WTC11 (cell line): ENCODE results near the gene SLC10A6. TPM values are rescaled to one million over a fixed set of nuclear protein-coding genes. Genes with fewer than 3 reads are reported as not detected.

Experiments used
- ATAC-seq: fragments of 200-7000 bp; cut with Tn5 transposase; 2 replicates; pipeline ENCODE4 v1.10.0; 2021; ENCODE audit warnings: mild to moderate bottlenecking, moderate library complexity
- CTCF ChIA-PET: fragments of 300-600 bp; sonication (Branson Sonifier 250); formaldehyde crosslinking; loops from one replicate; lab custom pipeline; 2021; ENCODE audit warnings: antibody characterized with exemption; lab: Charles Lee
- POLR2A ChIA-PET: fragments of 350-600 bp; sonication (Branson Sonifier 250); formaldehyde crosslinking; loops from one replicate; lab custom pipeline; 2021; ENCODE audit warnings: antibody characterized with exemption; lab: Charles Lee
- DNase-seq: peaks from one replicate; pipeline ENCODE4 v3.0.0; 2021; ENCODE audit warnings: low spot score
- H3K27ac Mint-ChIP-seq: 2 replicates; pipeline ENCODE4 v1.8.0; 2021; ENCODE audit warnings: mixed read lengths
- H3K27me3 Mint-ChIP-seq: 2 replicates; pipeline ENCODE4 v1.8.0; 2021; ENCODE audit warnings: low read depth, mild to moderate bottlenecking, moderate library complexity, mixed read lengths
- H3K36me3 Mint-ChIP-seq: 2 replicates; pipeline ENCODE4 v1.8.0; 2021; ENCODE audit warnings: mixed read lengths
- H3K4me1 Mint-ChIP-seq: 2 replicates; pipeline ENCODE4 v1.8.0; 2022; ENCODE audit warnings: mixed read lengths
- H3K4me3 Mint-ChIP-seq: 2 replicates; pipeline ENCODE4 v1.8.0; 2021; ENCODE audit warnings: mild to moderate bottlenecking, moderate library complexity, mixed read lengths
- H3K9me3 Mint-ChIP-seq: 2 replicates; pipeline ENCODE4 v1.8.0; 2021; ENCODE audit warnings: mixed read lengths
- ELF4 ChIP-seq: sonication (generic); formaldehyde crosslinking; IDR thresholded peaks from 2 replicates; pipeline ENCODE4 v1.8.1; 2022; ENCODE audit warnings: low read depth, mild to moderate bottlenecking, moderate library complexity, missing genetic modification reagents
- ETV6 ChIP-seq: sonication (generic); formaldehyde crosslinking; IDR thresholded peaks from 2 replicates; pipeline ENCODE4 v1.8.1; 2022; ENCODE audit warnings: mild to moderate bottlenecking, missing genetic modification reagents
- FOXJ3 ChIP-seq: sonication (generic); formaldehyde crosslinking; IDR thresholded peaks from 2 replicates; pipeline ENCODE4 v1.9.0; 2021; ENCODE audit warnings: missing genetic modification reagents, mild to moderate bottlenecking, borderline replicate concordance
- GTF2I ChIP-seq: fragments of 250-450 bp; sonication (Bioruptor Pico); conservative IDR thresholded peaks from 2 replicates; pipeline ENCODE4 v1.4.0; 2021; ENCODE audit warnings: mild to moderate bottlenecking
- IRF1 ChIP-seq: sonication (generic); formaldehyde crosslinking; IDR thresholded peaks from 2 replicates; pipeline ENCODE4 v1.8.0; 2023; ENCODE audit warnings: missing genetic modification reagents
- JUN ChIP-seq: sonication (generic); formaldehyde crosslinking; IDR thresholded peaks from 2 replicates; pipeline ENCODE4 v1.8.0; 2023; ENCODE audit warnings: mild to moderate bottlenecking, missing genetic modification reagents
- KAT7 ChIP-seq: sonication (generic); formaldehyde crosslinking; IDR thresholded peaks from 2 replicates; pipeline ENCODE4 v1.8.1; 2023; ENCODE audit warnings: missing genetic modification reagents, mild to moderate bottlenecking, borderline replicate concordance
- MAX ChIP-seq: sonication (generic); formaldehyde crosslinking; IDR thresholded peaks from 2 replicates; pipeline ENCODE4 v1.8.0; 2022; ENCODE audit warnings: mild to moderate bottlenecking, missing genetic modification reagents
- MXD4 ChIP-seq: fragments of 250-450 bp; sonication (Bioruptor Pico); IDR thresholded peaks from 2 replicates; pipeline ENCODE4 v1.8.0; 2021; ENCODE audit warnings: mild to moderate bottlenecking, moderate library complexity, borderline replicate concordance
- MYBL2 ChIP-seq: sonication (generic); formaldehyde crosslinking; IDR thresholded peaks from 2 replicates; pipeline ENCODE4 v1.8.1; 2023; ENCODE audit warnings: mild to moderate bottlenecking, moderate library complexity, missing genetic modification reagents
- NFATC4 ChIP-seq: fragments of 250-450 bp; sonication (Bioruptor Pico); IDR thresholded peaks from 2 replicates; pipeline ENCODE4 v1.9.0; 2021; ENCODE audit warnings: mild to moderate bottlenecking
- NR2C2 ChIP-seq: sonication (generic); formaldehyde crosslinking; IDR thresholded peaks from 2 replicates; pipeline ENCODE4 v1.8.0; 2022; ENCODE audit warnings: mild to moderate bottlenecking, missing genetic modification reagents
- NR3C1 ChIP-seq: sonication (generic); formaldehyde crosslinking; conservative IDR thresholded peaks from 2 replicates; pipeline ENCODE4 v1.8.1; 2023; ENCODE audit warnings: low read depth, mild to moderate bottlenecking, missing genetic modification reagents
- OVOL2 ChIP-seq: fragments of 250-450 bp; sonication (Bioruptor Pico); IDR thresholded peaks from 2 replicates; pipeline ENCODE4 v1.9.0; 2021; ENCODE audit warnings: mild to moderate bottlenecking, borderline replicate concordance
- SMAD3 ChIP-seq: sonication (generic); formaldehyde crosslinking; IDR thresholded peaks from 2 replicates; pipeline ENCODE4 v1.8.0; 2022; ENCODE audit warnings: missing genetic modification reagents, mild to moderate bottlenecking, borderline replicate concordance
- ZMAT4 ChIP-seq: fragments of 250-450 bp; sonication (Bioruptor Pico); IDR thresholded peaks from 2 replicates; pipeline ENCODE4 v1.9.0; 2021; ENCODE audit warnings: mild to moderate bottlenecking
- ZNF121 ChIP-seq: sonication (generic); formaldehyde crosslinking; IDR thresholded peaks from 2 replicates; pipeline ENCODE4 v1.8.0; 2023; ENCODE audit warnings: missing genetic modification reagents
- ZNF219 ChIP-seq: sonication (generic); formaldehyde crosslinking; IDR thresholded peaks from 2 replicates; pipeline ENCODE4 v1.8.0; 2023; ENCODE audit warnings: missing genetic modification reagents, mild to moderate bottlenecking, borderline replicate concordance
- ZNF512 ChIP-seq: sonication (generic); formaldehyde crosslinking; IDR thresholded peaks from 2 replicates; pipeline ENCODE4 v1.8.1; 2022; ENCODE audit warnings: missing genetic modification reagents, borderline replicate concordance
- ZNF671 ChIP-seq: fragments of 250-450 bp; sonication (Bioruptor Pico); IDR thresholded peaks from 2 replicates; pipeline ENCODE4 v1.8.0; 2021; ENCODE audit warnings: mild to moderate bottlenecking
- total RNA-seq: library from RNA; stranded (reverse); gene quantifications from 3 replicates; pipeline ENCODE4 v1.2.3, GENCODE V29; 2021
- TF ChIP-seq, protein P1 (sequence below): sonication (generic); formaldehyde crosslinking; IDR thresholded peaks from 2 replicates; pipeline ENCODE4 v1.8.1; 2023; ENCODE audit warnings: mild to moderate bottlenecking, missing genetic modification reagents, moderate library complexity
- TF ChIP-seq, protein P2 (sequence below): sonication (generic); formaldehyde crosslinking; IDR thresholded peaks from 2 replicates; pipeline ENCODE4 v1.8.0; 2022; ENCODE audit warnings: mild to moderate bottlenecking, missing genetic modification reagents
- TF ChIP-seq, protein P3 (sequence below): fragments of 250-450 bp; sonication (Bioruptor Pico); IDR thresholded peaks from 2 replicates; pipeline ENCODE4 v1.8.0; 2021; ENCODE audit warnings: mild to moderate bottlenecking

The SLC10A6 gene
- total RNA-seq, 1 experiment from 2014 or later: not detected

- ChIA-PET CTCF (interaction anchor here (0.5 to 2.0 kb wide), 3 partner anchors 12 to 480 kb away, joined by 3 to 8 read pairs (median 5); no protein-coding TSS in a partner anchor), POLR2A (interaction anchor here (0.6 kb wide), 1 partner anchor 277 kb away, joined by 4 read pairs; no protein-coding TSS in a partner anchor)
- no peak overlapping the region for H3K4me3 Mint-ChIP-seq
- H3K27ac Mint-ChIP-seq: no peak overlapping the region
- H3K9me3 Mint-ChIP-seq: no peaks in the 10 kb centered on the region
- peaks cover 10% of the 10 kb centered on the region for H3K4me1 Mint-ChIP-seq
- DNase-seq (no peak), ATAC-seq (no peak)
- H3K36me3 Mint-ChIP-seq: no peaks in the 10 kb centered on the region
- peaks cover 6% of the 10 kb centered on the region for H3K27me3 Mint-ChIP-seq
- TF ChIP-seq ZNF121 (CRISPR knock-in tag) (no peak), ELF4 (no peak)
- TF ChIP-seq, protein P1, sequence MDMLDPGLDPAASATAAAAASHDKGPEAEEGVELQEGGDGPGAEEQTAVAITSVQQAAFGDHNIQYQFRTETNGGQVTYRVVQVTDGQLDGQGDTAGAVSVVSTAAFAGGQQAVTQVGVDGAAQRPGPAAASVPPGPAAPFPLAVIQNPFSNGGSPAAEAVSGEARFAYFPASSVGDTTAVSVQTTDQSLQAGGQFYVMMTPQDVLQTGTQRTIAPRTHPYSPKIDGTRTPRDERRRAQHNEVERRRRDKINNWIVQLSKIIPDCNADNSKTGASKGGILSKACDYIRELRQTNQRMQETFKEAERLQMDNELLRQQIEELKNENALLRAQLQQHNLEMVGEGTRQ (CRISPR knock-in tag): no peak
Measured at GRCh38 chr4:86848136-86848535, 1.0 kb downstream of the SLC10A6 start.

DNA sequence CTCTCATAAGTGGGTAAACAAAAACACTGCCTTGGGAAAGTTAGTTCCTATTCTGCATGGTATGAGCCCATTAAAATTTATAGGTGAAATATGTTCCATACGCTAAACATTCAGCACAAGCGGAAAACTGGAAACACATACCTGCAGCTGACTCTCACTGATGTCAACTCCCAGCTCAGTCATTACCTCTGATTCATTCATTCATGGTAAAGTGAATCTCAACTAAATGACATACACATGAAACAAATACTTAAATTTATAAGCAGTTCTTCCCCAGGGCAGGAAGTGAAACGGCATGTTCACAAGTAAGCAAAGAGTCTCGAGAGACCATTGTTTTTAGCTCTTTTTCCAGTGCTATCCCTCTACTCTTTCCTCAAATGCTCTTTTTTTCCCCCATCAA lies 1.6 kb downstream of the SLC10A6 start:
- Mint-ChIP-seq H3K4me1 (peaks cover 10% of the 10 kb centered on the region), H3K4me3 (no peak overlapping the region), H3K27ac (no peak overlapping the region), H3K27me3 (peaks cover 6% of the 10 kb centered on the region), H3K9me3 (no peaks in the 10 kb centered on the region), H3K36me3 (no peaks in the 10 kb centered on the region)
- TF ChIP-seq, protein P2, sequence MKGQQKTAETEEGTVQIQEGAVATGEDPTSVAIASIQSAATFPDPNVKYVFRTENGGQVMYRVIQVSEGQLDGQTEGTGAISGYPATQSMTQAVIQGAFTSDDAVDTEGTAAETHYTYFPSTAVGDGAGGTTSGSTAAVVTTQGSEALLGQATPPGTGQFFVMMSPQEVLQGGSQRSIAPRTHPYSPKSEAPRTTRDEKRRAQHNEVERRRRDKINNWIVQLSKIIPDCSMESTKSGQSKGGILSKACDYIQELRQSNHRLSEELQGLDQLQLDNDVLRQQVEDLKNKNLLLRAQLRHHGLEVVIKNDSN (CRISPR knock-in tag): no peak
- TF ChIP-seq, protein P3, sequence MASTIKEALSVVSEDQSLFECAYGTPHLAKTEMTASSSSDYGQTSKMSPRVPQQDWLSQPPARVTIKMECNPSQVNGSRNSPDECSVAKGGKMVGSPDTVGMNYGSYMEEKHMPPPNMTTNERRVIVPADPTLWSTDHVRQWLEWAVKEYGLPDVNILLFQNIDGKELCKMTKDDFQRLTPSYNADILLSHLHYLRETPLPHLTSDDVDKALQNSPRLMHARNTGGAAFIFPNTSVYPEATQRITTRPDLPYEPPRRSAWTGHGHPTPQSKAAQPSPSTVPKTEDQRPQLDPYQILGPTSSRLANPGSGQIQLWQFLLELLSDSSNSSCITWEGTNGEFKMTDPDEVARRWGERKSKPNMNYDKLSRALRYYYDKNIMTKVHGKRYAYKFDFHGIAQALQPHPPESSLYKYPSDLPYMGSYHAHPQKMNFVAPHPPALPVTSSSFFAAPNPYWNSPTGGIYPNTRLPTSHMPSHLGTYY (CRISPR knock-in tag): no peak
- no peak for TF ChIP-seq NR2C2 (CRISPR knock-in tag)
- TF ChIP-seq MXD4 (CRISPR knock-in tag): no peak
- no peak for TF ChIP-seq IRF1
- TF ChIP-seq JUN: no peak
- TF ChIP-seq ZMAT4: no peak
- no peak for TF ChIP-seq FOXJ3 (CRISPR knock-in tag)
- no peak for TF ChIP-seq MAX (CRISPR knock-in tag)
- TF ChIP-seq NR3C1 (CRISPR knock-in tag): no peak
- no peak for TF ChIP-seq ZNF671 (CRISPR knock-in tag)
- no peak for TF ChIP-seq OVOL2 (CRISPR knock-in tag)
- no peak for TF ChIP-seq NFATC4 (CRISPR knock-in tag)
- DNase-seq: no peak
- ChIA-PET CTCF (interaction anchor here (0.5 to 2.0 kb wide), 3 partner anchors 31 to 666 kb away, joined by 3 to 8 read pairs (median 5); no protein-coding TSS in a partner anchor), POLR2A (no interaction called here)
- no peak for ATAC-seq

DNA sequence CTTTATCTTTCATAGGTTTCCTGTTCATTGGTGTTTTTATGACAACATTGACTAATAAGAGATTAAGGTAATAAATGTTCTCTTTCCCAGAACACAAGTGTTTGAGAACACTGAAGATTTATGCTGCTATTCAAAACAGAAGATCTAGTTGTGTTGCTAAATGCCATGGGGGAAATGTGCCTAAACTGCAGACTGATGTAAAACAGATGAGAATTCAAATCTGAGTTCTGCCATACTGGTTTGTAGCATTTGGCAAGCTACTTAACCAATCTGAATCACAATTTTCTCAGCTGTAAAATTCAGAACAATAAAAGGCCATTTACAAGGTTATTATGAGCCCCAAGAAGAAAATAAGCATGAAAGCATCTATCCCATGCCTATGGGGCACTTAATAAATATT lies 2.3 kb downstream of the SLC10A6 start:
- no peak for DNase-seq
- TF ChIP-seq, protein P1 (CRISPR knock-in tag): no peak
- TF ChIP-seq ZNF219 (no peak), ZNF512 (no peak), MYBL2 (CRISPR knock-in tag) (no peak), GTF2I (CRISPR knock-in tag) (no peak), KAT7 (CRISPR knock-in tag) (no peak), ETV6 (CRISPR knock-in tag) (no peak), SMAD3 (CRISPR knock-in tag) (no peak), MXD4 (CRISPR knock-in tag) (no peak), NR2C2 (CRISPR knock-in tag) (no peak)

More for the DNA sequence above, 2.3 kb downstream of the SLC10A6 start:
- no peaks in the 10 kb centered on the region for H3K36me3 Mint-ChIP-seq
- no peak overlapping the region for H3K27ac Mint-ChIP-seq
- H3K4me3 Mint-ChIP-seq: no peak overlapping the region
- peaks cover 10% of the 10 kb centered on the region for H3K4me1 Mint-ChIP-seq
- ChIA-PET POLR2A (no interaction called here), CTCF (interaction anchor here (2.0 kb wide), 1 partner anchor 32 kb away, joined by 8 read pairs; no protein-coding TSS in a partner anchor)
- peaks cover 6% of the 10 kb centered on the region for H3K27me3 Mint-ChIP-seq
- H3K9me3 Mint-ChIP-seq: no peaks in the 10 kb centered on the region
- ATAC-seq: no peak
